ENCODE results near the gene TNPO3. TPM values are rescaled to one million over a fixed set of nuclear protein-coding genes. Genes with fewer than 3 reads are reported as not detected.

Gene TNPO3
- total RNA-seq, 3 donors from 2014 or later (not counting 1 experiment from before 2014, with no cell fraction given), result 33.9 to 41.1 (median 37.9) TPM

DNA sequence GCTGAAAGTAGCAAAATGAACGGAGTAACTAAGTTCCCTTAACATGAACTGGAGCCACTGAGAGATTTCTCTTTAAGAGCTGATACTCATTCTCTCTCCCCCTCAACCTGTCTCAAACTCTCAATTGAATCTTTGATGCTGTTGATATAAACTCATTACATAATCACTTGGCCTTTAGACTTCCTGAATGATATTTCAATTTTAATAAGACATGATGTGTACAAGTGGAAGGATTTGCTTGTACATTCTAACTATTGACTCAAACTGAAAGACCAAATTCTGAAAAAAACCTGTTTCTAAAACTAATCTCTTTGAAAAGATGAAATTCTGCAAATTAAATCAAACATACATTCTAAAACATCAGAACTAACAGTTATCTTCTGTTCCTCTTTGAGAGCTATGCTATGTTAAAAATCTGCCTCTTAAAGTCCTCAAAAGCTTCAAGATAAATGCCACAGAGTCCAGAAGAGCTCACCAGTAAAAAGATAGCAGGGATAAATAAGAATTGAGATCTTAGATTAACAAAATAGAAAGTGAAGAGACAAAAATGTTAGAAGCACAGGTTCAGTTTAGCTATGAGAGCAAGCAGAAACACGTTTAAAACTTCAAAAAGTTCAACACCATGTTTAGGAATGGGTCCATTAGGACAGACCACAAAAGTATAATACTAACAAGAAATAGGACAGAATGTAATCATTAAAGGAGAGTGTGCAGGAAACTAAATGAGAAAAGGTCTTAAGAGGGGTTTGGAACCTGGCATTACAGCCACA lies 46.1 kb downstream of the TNPO3 start:
- peak in 1 of 3 donors; percentile 7 for ATAC-seq
- Histone ChIP-seq H3K4me3 (ENCODE audit: low read length) (no peak overlapping the region), H3K4me1 (ENCODE audit: control insufficient read depth, insufficient read depth, low read length) (no peaks in the 10 kb centered on the region), H3K9me3 (ENCODE audit: control insufficient read depth, insufficient read depth, low read length) (no peaks in the 10 kb centered on the region), H3K36me3 (ENCODE audit: control insufficient read depth, insufficient read depth, low read length) (peaks cover 39% of the 10 kb centered on the region), H3K27me3 (ENCODE audit: control insufficient read depth, insufficient read depth, low read length) (no peaks in the 10 kb centered on the region), H3K27ac (ENCODE audit: low read length) (peak overlapping the region; percentile 52)
- 72% methylated on average over 2 of the region's 2 CpGs for WGBS (ENCODE audit: insufficient coverage)
- no peak overlapping the region for H3K4me3 Mint-ChIP-seq
- peak overlapping the region; percentile 51 to 65 for H3K27ac Mint-ChIP-seq
- no peaks in the 10 kb centered on the region for H3K9me3 Mint-ChIP-seq
- peaks cover 12% of the 10 kb centered on the region for H3K36me3 Mint-ChIP-seq
- TF ChIP-seq, protein P1, sequence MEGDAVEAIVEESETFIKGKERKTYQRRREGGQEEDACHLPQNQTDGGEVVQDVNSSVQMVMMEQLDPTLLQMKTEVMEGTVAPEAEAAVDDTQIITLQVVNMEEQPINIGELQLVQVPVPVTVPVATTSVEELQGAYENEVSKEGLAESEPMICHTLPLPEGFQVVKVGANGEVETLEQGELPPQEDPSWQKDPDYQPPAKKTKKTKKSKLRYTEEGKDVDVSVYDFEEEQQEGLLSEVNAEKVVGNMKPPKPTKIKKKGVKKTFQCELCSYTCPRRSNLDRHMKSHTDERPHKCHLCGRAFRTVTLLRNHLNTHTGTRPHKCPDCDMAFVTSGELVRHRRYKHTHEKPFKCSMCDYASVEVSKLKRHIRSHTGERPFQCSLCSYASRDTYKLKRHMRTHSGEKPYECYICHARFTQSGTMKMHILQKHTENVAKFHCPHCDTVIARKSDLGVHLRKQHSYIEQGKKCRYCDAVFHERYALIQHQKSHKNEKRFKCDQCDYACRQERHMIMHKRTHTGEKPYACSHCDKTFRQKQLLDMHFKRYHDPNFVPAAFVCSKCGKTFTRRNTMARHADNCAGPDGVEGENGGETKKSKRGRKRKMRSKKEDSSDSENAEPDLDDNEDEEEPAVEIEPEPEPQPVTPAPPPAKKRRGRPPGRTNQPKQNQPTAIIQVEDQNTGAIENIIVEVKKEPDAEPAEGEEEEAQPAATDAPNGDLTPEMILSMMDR (IDR thresholded peaks at IDR 0.05), result no peak
- H3K27me3 Mint-ChIP-seq (ENCODE audit: low read depth in 2 of 2), result no peaks in the 10 kb centered on the region
- H3K4me1 Mint-ChIP-seq, result peaks cover 22 to 24% of the 10 kb centered on the region in 2 donors
- intact Hi-C loops (cut with micrococcal nuclease), result no loop called here
- DNase-seq, result no peak

DNA sequence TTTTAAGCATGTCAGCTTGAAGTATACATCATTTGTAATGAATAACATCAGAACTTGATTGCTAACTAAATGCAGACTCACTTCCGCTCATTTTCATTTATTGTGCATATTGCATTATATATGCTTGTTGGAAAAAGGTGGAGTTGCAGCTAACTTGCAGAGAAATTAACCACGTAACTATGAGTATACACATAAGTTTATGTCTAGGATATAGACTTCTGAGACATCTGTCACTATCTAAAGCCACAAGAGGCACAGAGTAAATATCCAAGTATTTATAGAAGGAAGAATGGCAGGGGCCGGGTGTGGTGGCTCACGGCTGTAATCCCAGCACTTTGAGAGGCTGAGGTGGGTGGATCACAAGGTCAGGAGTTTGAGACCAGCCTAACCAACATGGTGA lies 47.3 kb downstream of the TNPO3 start:
- WGBS (ENCODE audit: insufficient coverage), result 100% methylated on average over 2 of the region's 4 CpGs
- H3K9me3 Mint-ChIP-seq, result no peaks in the 10 kb centered on the region
- DNase-seq, result no peak
- peak overlapping the region in 1 of 2 donors; percentile 45 for H3K27ac Mint-ChIP-seq
- H3K4me1 Mint-ChIP-seq, result peaks cover 22 to 24% of the 10 kb centered on the region in 2 donors
- no peaks in the 10 kb centered on the region for H3K27me3 Mint-ChIP-seq (ENCODE audit: low read depth in 2 of 2)
- Histone ChIP-seq H3K9me3 (ENCODE audit: control insufficient read depth, insufficient read depth, low read length) (no peaks in the 10 kb centered on the region), H3K4me1 (ENCODE audit: control insufficient read depth, insufficient read depth, low read length) (no peaks in the 10 kb centered on the region), H3K36me3 (ENCODE audit: control insufficient read depth, insufficient read depth, low read length) (peaks cover 40% of the 10 kb centered on the region), H3K4me3 (ENCODE audit: low read length) (no peak overlapping the region), H3K27ac (ENCODE audit: low read length) (no peak overlapping the region), H3K27me3 (ENCODE audit: control insufficient read depth, insufficient read depth, low read length) (no peaks in the 10 kb centered on the region)
- H3K36me3 Mint-ChIP-seq, result peaks cover 7% of the 10 kb centered on the region
- TF ChIP-seq, protein P1 (IDR thresholded peaks at IDR 0.05), result no peak
- no peak overlapping the region for H3K4me3 Mint-ChIP-seq
- no peak for ATAC-seq
- intact Hi-C loops (cut with micrococcal nuclease), result no loop called here

DNA sequence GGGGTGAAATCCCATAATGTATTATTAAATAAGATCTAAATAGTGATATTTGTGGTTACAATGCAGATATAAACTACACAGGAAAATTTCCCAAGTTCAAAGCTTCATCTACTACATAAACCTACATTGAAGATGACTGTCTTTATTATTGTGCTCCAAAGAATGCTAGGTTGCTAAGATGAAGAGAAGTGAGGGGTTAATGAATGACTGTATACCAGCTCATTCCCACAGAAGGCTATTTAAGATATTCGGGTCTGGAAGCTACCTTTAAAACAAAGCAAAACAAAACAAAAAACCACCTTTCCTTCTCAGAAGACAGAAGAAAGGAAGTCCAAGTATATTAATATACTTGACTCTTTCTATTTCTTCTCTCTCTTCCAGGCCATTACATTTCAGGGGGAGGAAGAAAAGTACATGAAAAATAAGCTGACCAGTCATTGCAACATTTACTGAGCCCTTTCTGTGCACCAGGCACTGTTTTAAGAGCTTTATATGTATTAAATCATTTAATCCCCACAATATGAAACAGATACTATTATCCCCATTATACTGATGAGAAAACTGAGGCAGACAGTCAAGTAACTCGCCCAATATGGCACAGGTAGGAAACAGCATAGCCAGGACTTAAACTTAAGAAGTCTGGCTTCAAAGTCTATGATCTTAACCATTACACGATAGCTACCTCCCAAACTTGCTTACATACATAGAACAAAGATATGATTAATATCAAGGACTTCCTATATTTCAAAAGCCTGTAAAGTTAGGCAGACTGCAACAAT lies 48.1 kb downstream of the TNPO3 start:
- H3K27me3 Mint-ChIP-seq (ENCODE audit: low read depth in 2 of 2), result no peaks in the 10 kb centered on the region
- H3K36me3 Mint-ChIP-seq, result peaks cover 12% of the 10 kb centered on the region
- peaks cover 22 to 24% of the 10 kb centered on the region in 2 donors for H3K4me1 Mint-ChIP-seq
- DNase-seq (no peak), ATAC-seq (no peak)
- no peaks in the 10 kb centered on the region for H3K9me3 ChIP-seq (ENCODE audit: control insufficient read depth, insufficient read depth, low read length)
- no peak overlapping the region for H3K27ac Mint-ChIP-seq
- no peaks in the 10 kb centered on the region for H3K4me1 ChIP-seq (ENCODE audit: control insufficient read depth, insufficient read depth, low read length)
- intact Hi-C loops (cut with micrococcal nuclease), result no loop called here
- H3K9me3 Mint-ChIP-seq, result no peaks in the 10 kb centered on the region
- 97% methylated on average over 2 of the region's 3 CpGs for WGBS (ENCODE audit: insufficient coverage)
- TF ChIP-seq, protein P1 (IDR thresholded peaks at IDR 0.05), result no peak
- H3K27ac ChIP-seq (ENCODE audit: low read length), result no peak overlapping the region
- H3K4me3 ChIP-seq (ENCODE audit: low read length), result no peak overlapping the region
- H3K4me3 Mint-ChIP-seq, result no peak overlapping the region
- H3K36me3 ChIP-seq (ENCODE audit: control insufficient read depth, insufficient read depth, low read length), result peaks cover 43% of the 10 kb centered on the region
- no peaks in the 10 kb centered on the region for H3K27me3 ChIP-seq (ENCODE audit: control insufficient read depth, insufficient read depth, low read length)

All from natural killer cell (primary cell).